C4-2B (cell line): ENCODE data around the gene PCSK6.

ENCODE experiments used
- ZFX ChIP-seq: fragments of 450-650 bp; IDR thresholded peaks from 2 replicates; pipeline ENCODE4 v1.6.1; 2017
- TF ChIP-seq, protein P1 (sequence below): fragments of 450-650 bp; conservative IDR thresholded peaks from 2 replicates; pipeline ENCODE4 v1.5.1; 2017; ENCODE audit warnings: mild to moderate bottlenecking

- no peak for TF ChIP-seq ZFX
- TF ChIP-seq, protein P1, sequence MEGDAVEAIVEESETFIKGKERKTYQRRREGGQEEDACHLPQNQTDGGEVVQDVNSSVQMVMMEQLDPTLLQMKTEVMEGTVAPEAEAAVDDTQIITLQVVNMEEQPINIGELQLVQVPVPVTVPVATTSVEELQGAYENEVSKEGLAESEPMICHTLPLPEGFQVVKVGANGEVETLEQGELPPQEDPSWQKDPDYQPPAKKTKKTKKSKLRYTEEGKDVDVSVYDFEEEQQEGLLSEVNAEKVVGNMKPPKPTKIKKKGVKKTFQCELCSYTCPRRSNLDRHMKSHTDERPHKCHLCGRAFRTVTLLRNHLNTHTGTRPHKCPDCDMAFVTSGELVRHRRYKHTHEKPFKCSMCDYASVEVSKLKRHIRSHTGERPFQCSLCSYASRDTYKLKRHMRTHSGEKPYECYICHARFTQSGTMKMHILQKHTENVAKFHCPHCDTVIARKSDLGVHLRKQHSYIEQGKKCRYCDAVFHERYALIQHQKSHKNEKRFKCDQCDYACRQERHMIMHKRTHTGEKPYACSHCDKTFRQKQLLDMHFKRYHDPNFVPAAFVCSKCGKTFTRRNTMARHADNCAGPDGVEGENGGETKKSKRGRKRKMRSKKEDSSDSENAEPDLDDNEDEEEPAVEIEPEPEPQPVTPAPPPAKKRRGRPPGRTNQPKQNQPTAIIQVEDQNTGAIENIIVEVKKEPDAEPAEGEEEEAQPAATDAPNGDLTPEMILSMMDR = no peak
Observed at GRCh38 chr15:101496198-101496986, 6.9 kb upstream of the PCSK6 start.
